Mammary epithelial cell (primary cell): ENCODE results near the gene COMMD2.

ENCODE experiments used
- CTCF ChIP-seq, 2 donors: IDR thresholded peaks in 1 of 2; conservative IDR thresholded peaks in 1 of 2; 2 replicates each; pipeline ENCODE4 v1.5.1; 2011 to 2012; ENCODE audit warnings: inconsistent platforms in 2 of 2, low read length in 2 of 2, mild to moderate bottlenecking in 2 of 2, control low read depth in 1 of 2, low read depth in 1 of 2; ENCODE audit not compliant: insufficient read depth in 1 of 2; ENCODE audit errors: extremely low read depth in 1 of 2
- EZH2 ChIP-seq: IDR thresholded peaks from 2 replicates; pipeline ENCODE4 v1.6.1; 2012; ENCODE audit warnings: low read length, inconsistent platforms, borderline replicate concordance

GRCh38 chr3:149796026-149796425, 43.7 kb upstream of the COMMD2 start:
- TF ChIP-seq CTCF (conservative IDR thresholded peaks at IDR 0.05 in 1 of 2, IDR thresholded peaks at IDR 0.05 in 1 of 2; ENCODE audit: extremely low read depth in 1 of 2, insufficient read depth in 1 of 2, low read depth in 1 of 2, low read length in 2 of 2) = no peak
- TF ChIP-seq EZH2 = no peak
